Fibroblast of skin of back (primary cell): Measurements from ENCODE around the gene OR8D2. TPM values are rescaled to one million over a fixed set of nuclear protein-coding genes. Genes with fewer than 3 reads are reported as not detected.
A peak's percentile ranks its signal among the peaks of the same experiment; 100 is the strongest.

ENCODE experiments used
- DNase-seq: peaks from one replicate; pipeline ENCODE4 v3.0.0-alpha.2; 2013
- polyA plus RNA-seq, 2 experiments: library from polyadenylated mRNA; unstranded; fragments of 120-200 nt; gene quantifications; one replicate each; pipeline ENCODE4 v1.2.1, GENCODE V29; 2013; ENCODE audit not compliant: insufficient read length in 2 of 2

OR8D2 gene
- not detected for polyA plus RNA-seq (2013, experiment 1 of 2; ENCODE audit: insufficient read length)
- polyA plus RNA-seq (2013, experiment 2 of 2; ENCODE audit: insufficient read length) = not detected

GRCh38 chr11:124320097-124320496, at the start of gene OR8D2:
OR8D2 (minus strand) TSS chr11:124320197; CDS start chr11:124320197, 0 bp downstream.
- DNase-seq = no peak

GRCh38 chr11:124359566-124359965, 39.6 kb upstream of the OR8D2 start:
- no peak for DNase-seq

GRCh38 chr11:124346311-124346955, 26.4 kb upstream of the OR8D2 start:
- no peak for DNase-seq

- no peak for DNase-seq
Observed at GRCh38 chr11:124344346-124344745, 24.3 kb upstream of the OR8D2 start.

GRCh38 chr11:124340142-124340447, 20.1 kb upstream of the OR8D2 start:
- DNase-seq = no peak

- DNase-seq = no peak
Observed at GRCh38 chr11:124339396-124340141, 19.6 kb upstream of the OR8D2 start.

GRCh38 chr11:124331873-124332272, 11.9 kb upstream of the OR8D2 start:
- no peak for DNase-seq

GRCh38 chr11:124329787-124330478, 9.9 kb upstream of the OR8D2 start:
- no peak for DNase-seq

GRCh38 chr11:124327775-124328174, 7.8 kb upstream of the OR8D2 start:
- DNase-seq = no peak

- no peak for DNase-seq
Observed at GRCh38 chr11:124322356-124322755, 2.4 kb upstream of the OR8D2 start.

- DNase-seq = peak; percentile 50
Observed at GRCh38 chr11:124315052-124315451, 4.9 kb downstream of the OR8D2 start.

GRCh38 chr11:124313849-124314248, 6.1 kb downstream of the OR8D2 start, which contains the start of gene OR8D1:
OR8D1 (minus strand) TSS chr11:124313949; CDS start chr11:124310766, 3,183 bp downstream.
- DNase-seq = no peak

GRCh38 chr11:124313131-124313530, 6.9 kb downstream of the OR8D2 start:
- DNase-seq = no peak

GRCh38 chr11:124311670-124312069, 8.3 kb downstream of the OR8D2 start:
- no peak for DNase-seq

GRCh38 chr11:124311269-124311668, 8.7 kb downstream of the OR8D2 start:
- no peak for DNase-seq

GRCh38 chr11:124310721-124311120, 9.3 kb downstream of the OR8D2 start:
- DNase-seq = peak; percentile 15

- DNase-seq = no peak
Observed at GRCh38 chr11:124307093-124307492, 12.9 kb downstream of the OR8D2 start.

- no peak for DNase-seq
Observed at GRCh38 chr11:124302347-124303125, 17.5 kb downstream of the OR8D2 start.

- peak; percentile 40 for DNase-seq
Observed at GRCh38 chr11:124301548-124301947, 18.4 kb downstream of the OR8D2 start.

- DNase-seq = peak; percentile 86
Observed at GRCh38 chr11:124297921-124298320, 22.1 kb downstream of the OR8D2 start.

- peak; percentile 55 for DNase-seq
Observed at GRCh38 chr11:124296016-124296415, 24.0 kb downstream of the OR8D2 start.

GRCh38 chr11:124294687-124295086, 25.3 kb downstream of the OR8D2 start:
- no peak for DNase-seq
